IMR-90 (cell line): Measurements from ENCODE around the gene TMEM52B.

Experiments
- MAZ ChIP-seq: IDR thresholded peaks from 2 replicates; pipeline ENCODE4 v1.6.1; 2012; ENCODE audit warnings: low read depth, mild to moderate bottlenecking, low read length, improper control_type of control experiment, moderate library complexity, borderline replicate concordance
- RAD21 ChIP-seq: IDR thresholded peaks from 2 replicates; pipeline ENCODE4 v1.6.1; 2012; ENCODE audit warnings: low read length, improper control_type of control experiment
- TF ChIP-seq, protein P1 (sequence below): conservative IDR thresholded peaks from 2 replicates; pipeline ENCODE4 v1.5.1; 2012; ENCODE audit warnings: mild to moderate bottlenecking, low read depth, low read length, improper control_type of control experiment

DNA sequence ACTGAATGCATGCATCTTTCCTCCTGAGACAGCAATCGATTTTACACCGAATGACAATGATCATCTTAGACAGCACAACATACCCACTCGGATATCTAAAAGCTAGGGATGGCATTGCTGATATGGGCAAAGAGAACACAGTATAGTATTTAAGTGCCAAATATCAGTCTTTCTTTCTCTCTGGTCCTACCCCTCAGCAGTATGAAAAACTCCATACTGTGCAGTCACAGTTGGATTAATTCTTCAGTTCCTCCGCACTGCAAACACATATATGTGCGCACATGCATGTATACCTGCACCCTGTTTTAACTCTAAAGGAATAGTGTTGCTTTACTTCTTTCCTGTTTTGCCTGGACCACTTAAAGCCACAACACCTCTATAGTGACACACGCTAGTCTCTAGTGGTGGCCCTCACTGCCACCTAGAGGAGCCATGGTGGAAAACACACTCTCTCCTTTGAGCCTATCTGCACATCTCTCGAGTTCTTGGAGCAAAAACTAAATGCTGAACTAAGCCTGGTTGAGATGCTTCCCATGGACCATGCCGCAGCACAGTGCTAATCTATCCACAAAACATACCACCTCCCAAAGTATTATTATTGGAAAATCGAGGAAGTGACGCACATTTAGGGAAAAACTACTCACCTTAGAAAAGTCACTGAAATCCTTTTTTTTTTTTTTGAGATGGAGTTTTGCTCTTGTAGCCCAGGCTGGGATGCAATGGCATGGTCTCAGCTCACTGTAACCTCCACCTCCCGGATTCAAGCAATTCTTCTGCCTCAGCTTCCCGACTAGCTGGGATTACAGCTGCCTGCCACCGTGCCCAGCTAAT is 11.9 kb downstream of the TMEM52B start:
- TF ChIP-seq, protein P1, sequence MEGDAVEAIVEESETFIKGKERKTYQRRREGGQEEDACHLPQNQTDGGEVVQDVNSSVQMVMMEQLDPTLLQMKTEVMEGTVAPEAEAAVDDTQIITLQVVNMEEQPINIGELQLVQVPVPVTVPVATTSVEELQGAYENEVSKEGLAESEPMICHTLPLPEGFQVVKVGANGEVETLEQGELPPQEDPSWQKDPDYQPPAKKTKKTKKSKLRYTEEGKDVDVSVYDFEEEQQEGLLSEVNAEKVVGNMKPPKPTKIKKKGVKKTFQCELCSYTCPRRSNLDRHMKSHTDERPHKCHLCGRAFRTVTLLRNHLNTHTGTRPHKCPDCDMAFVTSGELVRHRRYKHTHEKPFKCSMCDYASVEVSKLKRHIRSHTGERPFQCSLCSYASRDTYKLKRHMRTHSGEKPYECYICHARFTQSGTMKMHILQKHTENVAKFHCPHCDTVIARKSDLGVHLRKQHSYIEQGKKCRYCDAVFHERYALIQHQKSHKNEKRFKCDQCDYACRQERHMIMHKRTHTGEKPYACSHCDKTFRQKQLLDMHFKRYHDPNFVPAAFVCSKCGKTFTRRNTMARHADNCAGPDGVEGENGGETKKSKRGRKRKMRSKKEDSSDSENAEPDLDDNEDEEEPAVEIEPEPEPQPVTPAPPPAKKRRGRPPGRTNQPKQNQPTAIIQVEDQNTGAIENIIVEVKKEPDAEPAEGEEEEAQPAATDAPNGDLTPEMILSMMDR: peak; percentile 85
- TF ChIP-seq RAD21: peak; percentile 87
- no peak for TF ChIP-seq MAZ
